ENCODE measurements around the gene PAPPA2.

The PAPPA2 gene

DNA sequence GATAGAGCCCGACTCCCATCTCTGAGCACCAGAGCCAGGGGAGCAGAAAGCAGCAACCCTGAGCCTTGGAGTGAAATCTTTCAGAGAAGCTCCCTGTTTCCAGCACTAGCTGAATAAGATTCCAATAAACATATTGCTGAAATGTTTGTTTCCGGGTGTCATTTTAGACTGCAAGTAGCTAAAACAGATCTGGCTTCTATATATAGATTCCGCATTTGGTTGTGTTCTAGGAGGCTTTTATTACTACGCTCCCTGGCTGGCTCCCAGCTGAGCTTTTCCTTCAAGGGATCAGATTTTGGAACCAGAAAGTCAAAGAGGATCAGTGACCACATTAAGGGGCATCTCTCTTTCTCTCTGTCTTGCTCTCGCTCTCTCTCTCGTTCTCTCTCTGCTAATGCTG lies 88.2 kb downstream of the PAPPA2 start:
- TF ChIP-seq, protein P1, sequence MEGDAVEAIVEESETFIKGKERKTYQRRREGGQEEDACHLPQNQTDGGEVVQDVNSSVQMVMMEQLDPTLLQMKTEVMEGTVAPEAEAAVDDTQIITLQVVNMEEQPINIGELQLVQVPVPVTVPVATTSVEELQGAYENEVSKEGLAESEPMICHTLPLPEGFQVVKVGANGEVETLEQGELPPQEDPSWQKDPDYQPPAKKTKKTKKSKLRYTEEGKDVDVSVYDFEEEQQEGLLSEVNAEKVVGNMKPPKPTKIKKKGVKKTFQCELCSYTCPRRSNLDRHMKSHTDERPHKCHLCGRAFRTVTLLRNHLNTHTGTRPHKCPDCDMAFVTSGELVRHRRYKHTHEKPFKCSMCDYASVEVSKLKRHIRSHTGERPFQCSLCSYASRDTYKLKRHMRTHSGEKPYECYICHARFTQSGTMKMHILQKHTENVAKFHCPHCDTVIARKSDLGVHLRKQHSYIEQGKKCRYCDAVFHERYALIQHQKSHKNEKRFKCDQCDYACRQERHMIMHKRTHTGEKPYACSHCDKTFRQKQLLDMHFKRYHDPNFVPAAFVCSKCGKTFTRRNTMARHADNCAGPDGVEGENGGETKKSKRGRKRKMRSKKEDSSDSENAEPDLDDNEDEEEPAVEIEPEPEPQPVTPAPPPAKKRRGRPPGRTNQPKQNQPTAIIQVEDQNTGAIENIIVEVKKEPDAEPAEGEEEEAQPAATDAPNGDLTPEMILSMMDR (conservative IDR thresholded peaks at IDR 0.05; ENCODE audit: low read depth, low read length) = no peak
- H3K4me3 ChIP-seq (ENCODE audit: low read depth, low read length) = no peak overlapping the region
- DNase-seq (ENCODE audit: low read depth) = no peak

DNA sequence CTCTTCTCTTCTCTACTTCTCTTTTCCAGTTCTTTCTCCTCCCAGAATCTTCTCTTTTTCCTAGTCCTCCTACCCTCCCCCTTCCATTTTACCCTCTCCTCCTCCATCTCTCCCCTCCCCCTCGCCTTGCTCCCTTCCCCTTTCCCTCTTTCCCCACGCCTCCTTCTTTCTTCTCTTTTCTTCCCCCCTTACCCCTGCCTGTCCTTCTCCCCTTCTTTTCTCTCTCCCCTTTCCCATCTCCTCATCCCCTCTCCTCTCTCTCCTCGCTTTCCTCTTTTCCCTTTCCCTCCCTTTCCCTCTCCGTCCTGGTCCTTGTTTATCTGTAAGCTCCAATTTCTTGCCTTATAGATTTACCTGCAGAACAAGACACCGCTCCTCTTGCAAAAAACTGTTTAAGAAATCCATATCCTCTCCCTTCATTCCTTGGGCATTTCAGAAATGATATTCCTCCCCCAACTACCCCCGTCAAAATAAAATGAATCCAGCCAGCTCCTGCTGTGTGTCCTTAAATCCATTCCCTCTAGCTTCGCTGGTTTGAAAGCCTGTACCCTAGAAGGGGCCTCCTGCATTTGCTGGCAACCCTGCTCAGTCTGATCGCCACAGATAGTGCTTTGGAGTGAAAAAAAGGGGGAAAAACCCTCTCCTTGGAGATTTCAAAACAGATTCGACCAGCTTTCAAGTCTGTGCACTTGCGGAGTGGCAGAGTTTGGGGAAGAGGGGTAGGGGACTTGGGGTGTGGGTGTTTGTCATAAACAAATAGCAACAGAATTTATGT lies 89.4 kb downstream of the PAPPA2 start:
- H3K4me3 ChIP-seq (ENCODE audit: low read depth, low read length) = no peak overlapping the region
- TF ChIP-seq, protein P1 (conservative IDR thresholded peaks at IDR 0.05; ENCODE audit: low read depth, low read length) = no peak
- DNase-seq (ENCODE audit: low read depth) = no peak

DNA sequence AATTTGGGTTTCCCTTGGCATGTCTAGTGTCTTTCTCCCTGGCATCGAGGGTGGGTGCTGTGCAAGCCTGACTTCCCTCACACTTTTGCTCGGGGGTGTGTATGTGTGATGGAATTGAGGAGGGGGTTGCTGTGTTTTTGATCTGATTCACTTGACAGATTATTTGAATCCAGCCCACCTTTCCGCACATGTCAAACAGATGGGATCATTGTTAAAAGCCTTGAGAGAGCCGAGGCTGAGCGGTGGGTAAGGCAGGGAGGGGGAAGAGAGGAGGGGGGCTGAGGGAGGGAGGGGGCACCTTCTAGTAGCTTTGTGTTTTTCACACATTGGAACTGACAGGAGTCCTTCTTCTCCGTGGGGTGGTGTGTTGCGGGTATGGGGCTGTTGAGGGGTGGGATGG lies 90.0 kb downstream of the PAPPA2 start:
- no peak for DNase-seq (ENCODE audit: low read depth)
- TF ChIP-seq, protein P1 (conservative IDR thresholded peaks at IDR 0.05; ENCODE audit: low read depth, low read length) = no peak

DNA sequence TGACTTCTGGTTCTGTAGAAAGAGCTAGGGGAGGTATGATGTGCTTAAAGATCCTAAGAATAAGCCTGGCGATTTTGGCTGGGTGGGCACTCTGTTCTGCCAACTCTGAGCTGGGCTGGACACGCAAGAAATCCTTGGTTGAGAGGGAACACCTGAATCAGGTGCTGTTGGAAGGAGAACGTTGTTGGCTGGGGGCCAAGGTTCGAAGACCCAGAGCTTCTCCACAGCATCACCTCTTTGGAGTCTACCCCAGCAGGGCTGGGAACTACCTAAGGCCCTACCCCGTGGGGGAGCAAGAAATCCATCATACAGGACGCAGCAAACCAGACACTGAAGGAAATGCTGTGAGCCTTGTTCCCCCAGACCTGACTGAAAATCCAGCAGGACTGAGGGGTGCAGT lies 93.3 kb downstream of the PAPPA2 start:
- DNase-seq (ENCODE audit: low read depth) = no peak
- no peak overlapping the region for H3K4me3 ChIP-seq (ENCODE audit: low read depth, low read length)
- TF ChIP-seq, protein P1 (conservative IDR thresholded peaks at IDR 0.05; ENCODE audit: low read depth, low read length) = no peak

More for the DNA sequence above, 90.0 kb downstream of the PAPPA2 start:
- H3K4me3 ChIP-seq (ENCODE audit: low read depth, low read length) = no peak overlapping the region

DNA sequence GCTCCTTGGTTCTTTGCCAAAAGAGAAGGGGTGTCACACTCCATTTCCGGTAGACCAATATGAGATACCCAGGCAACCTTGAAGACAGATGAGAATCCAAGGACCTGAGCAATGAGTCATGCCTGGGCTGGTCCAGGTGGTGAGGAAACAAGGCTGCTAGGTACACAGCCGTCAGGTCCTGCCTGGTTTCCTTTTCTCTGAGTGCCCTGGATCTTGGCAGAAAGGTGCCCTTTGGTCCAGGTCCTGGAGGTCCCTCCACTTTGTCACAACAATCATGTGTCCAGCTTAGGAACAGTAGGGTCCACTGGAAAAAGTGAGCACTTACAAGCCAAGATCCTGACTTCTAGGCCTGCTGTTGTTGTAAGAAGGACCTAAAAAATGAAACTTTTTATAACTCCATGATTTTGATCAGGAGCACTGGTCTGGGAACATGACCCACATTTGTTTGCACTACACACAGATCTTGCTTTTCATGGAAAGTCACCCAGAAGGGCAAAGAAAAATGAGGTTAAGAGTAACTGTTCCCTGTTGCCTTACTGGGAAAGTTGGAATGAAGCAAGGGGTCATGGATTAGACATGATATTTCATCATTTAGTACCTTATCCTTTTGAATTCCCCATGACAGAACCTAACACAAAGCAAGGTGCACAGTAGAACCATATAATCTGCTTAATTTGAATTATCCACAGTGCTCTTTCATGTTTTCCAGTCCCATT lies 94.7 kb downstream of the PAPPA2 start:
- DNase-seq (ENCODE audit: low read depth) = no peak
- H3K4me3 ChIP-seq (ENCODE audit: low read depth, low read length) = no peak overlapping the region
- TF ChIP-seq, protein P1 (conservative IDR thresholded peaks at IDR 0.05; ENCODE audit: low read depth, low read length) = no peak

DNA sequence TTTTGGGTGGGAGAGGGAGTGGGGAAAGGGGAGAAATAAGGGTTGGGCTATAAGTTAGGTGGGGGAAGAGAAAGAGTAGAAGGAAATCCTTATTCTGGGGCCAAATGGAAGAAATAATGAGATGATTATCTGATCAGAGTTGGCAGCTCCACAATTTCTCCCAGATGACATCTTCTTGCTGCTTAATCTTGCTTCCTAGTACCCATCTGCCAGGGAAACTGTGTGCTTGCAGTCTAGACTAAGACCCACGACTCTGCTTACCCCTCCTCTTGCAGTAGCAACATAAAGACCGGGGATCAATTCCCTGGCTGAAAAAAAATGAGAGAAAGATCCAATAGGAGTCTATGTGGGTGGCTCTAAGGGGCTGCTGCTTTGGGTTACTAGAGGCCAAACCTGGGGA lies 95.6 kb downstream of the PAPPA2 start:
- no peak for DNase-seq (ENCODE audit: low read depth)
- TF ChIP-seq, protein P1 (conservative IDR thresholded peaks at IDR 0.05; ENCODE audit: low read depth, low read length) = no peak
- no peak overlapping the region for H3K4me3 ChIP-seq (ENCODE audit: low read depth, low read length)
